OCI-LY1 (cell line): ENCODE results near the gene CPT1B.

Source experiments
- H2AFZ ChIP-seq: fragments of 200-600 bp; sonication (generic), shearing (Covaris generic); 2 replicates; pipeline ENCODE4 v1.6.0; 2014; ENCODE audit warnings: antibody characterized with exemption, mild to moderate bottlenecking, low read length
- H3F3A ChIP-seq: fragments of 200-600 bp; sonication (generic), shearing (Covaris generic); 2 replicates; pipeline ENCODE4 v1.6.0; 2014; ENCODE audit warnings: mild to moderate bottlenecking, antibody characterized with exemption, low read length, moderate library complexity; ENCODE audit not compliant: insufficient read depth
- H3K27ac ChIP-seq: fragments of 200-600 bp; sonication (generic); 2 replicates; pipeline ENCODE4 v1.5.1; 2014; ENCODE audit warnings: low read length, mixed run types, mild to moderate bottlenecking, low read depth; ENCODE audit not compliant: poor library complexity, severe bottlenecking
- H3K27me3 ChIP-seq: fragments of 200-600 bp; sonication (generic); 2 replicates; pipeline ENCODE4 v1.6.0; 2014; ENCODE audit warnings: antibody characterized with exemption, mild to moderate bottlenecking, low read length, moderate library complexity; ENCODE audit not compliant: insufficient read depth
- H3K36me3 ChIP-seq: fragments of 200-600 bp; sonication (generic); 2 replicates; pipeline ENCODE4 v1.6.1; 2014; ENCODE audit warnings: mild to moderate bottlenecking, antibody characterized with exemption, low read length, moderate library complexity, mixed read lengths; ENCODE audit not compliant: insufficient read depth
- H3K4me1 ChIP-seq: fragments of 200-600 bp; sonication (generic); 2 replicates; pipeline ENCODE4 v1.5.1; 2014; ENCODE audit warnings: mild to moderate bottlenecking, low read length, moderate library complexity; ENCODE audit not compliant: insufficient read depth, severe bottlenecking
- H3K4me2 ChIP-seq: fragments of 200-600 bp; sonication (generic), shearing (Covaris generic); 2 replicates; pipeline ENCODE4 v1.6.1; 2014; ENCODE audit warnings: low read length
- H3K4me3 ChIP-seq: fragments of 200-600 bp; sonication (generic); 2 replicates; pipeline ENCODE4 v1.5.1; 2014; ENCODE audit warnings: low read length, low read depth, mild to moderate bottlenecking, mixed read lengths; ENCODE audit not compliant: poor library complexity, severe bottlenecking
- H3K79me2 ChIP-seq: fragments of 200-600 bp; shearing (Covaris generic); 2 replicates; pipeline ENCODE4 v1.6.1; 2016; ENCODE audit warnings: mixed run types, low read length, mixed read lengths; ENCODE audit not compliant: insufficient read depth
- H3K9ac ChIP-seq: fragments of 200-600 bp; sonication (generic), shearing (Covaris generic); 2 replicates; pipeline ENCODE4 v1.6.1; 2014; ENCODE audit warnings: mild to moderate bottlenecking, low read length, mixed read lengths
- H3K9me2 ChIP-seq: fragments of 200-600 bp; sonication (generic), shearing (Covaris generic); 2 replicates; pipeline ENCODE4 v1.6.1; 2014; ENCODE audit warnings: low read depth, mild to moderate bottlenecking, low read length, mixed read lengths
- H3K9me3 ChIP-seq: fragments of 200-600 bp; shearing (Covaris generic); 2 replicates; pipeline ENCODE4 v1.6.1; 2014; ENCODE audit warnings: low read length, mixed read lengths
- H4K20me1 ChIP-seq: fragments of 200-600 bp; sonication (generic), shearing (Covaris generic); 2 replicates; pipeline ENCODE4 v1.6.0; 2016; ENCODE audit warnings: mild to moderate bottlenecking, low read length; ENCODE audit not compliant: insufficient read depth
- CTCF ChIP-seq: fragments of 200-600 bp; sonication (generic), shearing (Covaris generic); IDR thresholded peaks from 2 replicates; pipeline ENCODE4 v1.5.1; 2017; ENCODE audit warnings: mild to moderate bottlenecking, antibody characterized with exemption, low read length, moderate library complexity, mixed read lengths
- EZH2 ChIP-seq: fragments of 200-600 bp; sonication (generic), shearing (Covaris generic); IDR thresholded peaks from 2 replicates; pipeline ENCODE4 v1.8.0; 2017; ENCODE audit warnings: borderline replicate concordance, mixed run types, mild to moderate bottlenecking, antibody characterized with exemption, low read length, moderate library complexity, mixed read lengths

The CPT1B gene

GRCh38 chr22:50595189-50595588 is 17.0 kb upstream of the CPT1B start:
- Histone ChIP-seq H2AFZ (no peak overlapping the region), H3K27ac (no peak overlapping the region), H3K9me3 (no peaks in the 10 kb centered on the region), H3K27me3 (no peaks in the 10 kb centered on the region; the same call in 1 of the 2 replicates), H3K9me2 (no peaks in the 10 kb centered on the region), H3K4me2 (no peak overlapping the region), H3K9ac (no peak overlapping the region), H4K20me1 (no peaks in the 10 kb centered on the region), H3F3A (no peaks in the 10 kb centered on the region), H3K79me2 (no peaks in the 10 kb centered on the region), H3K4me1 (no peaks in the 10 kb centered on the region), H3K4me3 (no peak overlapping the region), H3K36me3 (peaks cover 10% of the 10 kb centered on the region; the same call in 1 of the 2 replicates)
- TF ChIP-seq EZH2 (no peak), CTCF (no peak)

GRCh38 chr22:50587407-50587806 is 9.2 kb upstream of the CPT1B start:
- TF ChIP-seq CTCF: no peak
- TF ChIP-seq EZH2: no peak
- Histone ChIP-seq H3K9me2 (no peaks in the 10 kb centered on the region), H3K27me3 (no peaks in the 10 kb centered on the region), H3K36me3 (peaks cover 16% of the 10 kb centered on the region; the same call in 1 of the 2 replicates), H3K9ac (no peak overlapping the region), H4K20me1 (no peaks in the 10 kb centered on the region), H3K4me1 (peaks cover 7% of the 10 kb centered on the region), H2AFZ (no peak overlapping the region), H3K79me2 (no peaks in the 10 kb centered on the region), H3K4me2 (no peak overlapping the region), H3K9me3 (no peaks in the 10 kb centered on the region), H3K4me3 (no peak overlapping the region), H3F3A (no peaks in the 10 kb centered on the region), H3K27ac (no peak overlapping the region)

GRCh38 chr22:50586416-50586815 is 8.2 kb upstream of the CPT1B start:
- Histone ChIP-seq H3K4me1 (peaks cover 13% of the 10 kb centered on the region), H3K9ac (no peak overlapping the region), H3K79me2 (0 out of 2 replicates have a peak, but pooled peaks cover 5% of the 10 kb centered on the region), H3K9me3 (no peaks in the 10 kb centered on the region), H3K4me3 (no peak overlapping the region), H3F3A (no peaks in the 10 kb centered on the region), H3K27ac (no peak overlapping the region), H3K9me2 (no peaks in the 10 kb centered on the region), H3K27me3 (no peaks in the 10 kb centered on the region), H3K4me2 (no peak overlapping the region), H3K36me3 (peaks cover 15% of the 10 kb centered on the region), H4K20me1 (no peaks in the 10 kb centered on the region), H2AFZ (no peak overlapping the region)
- TF ChIP-seq CTCF (no peak), EZH2 (no peak)
